Pancreas (tissue), 10 donors: ENCODE results near the gene USP31. TPM values are rescaled to one million over a fixed set of nuclear protein-coding genes. Genes with fewer than 3 reads are reported as not detected.
A peak's percentile ranks its signal among the peaks of the same experiment; 100 is the strongest.

Source experiments
- ATAC-seq, 4 donors: fragments of 200-7000 bp; cut with Tn5 transposase; one replicate each; pipeline versions ENCODE4 v1.8.0 to v1.9.1; 2020; ENCODE audit warnings: mild to moderate bottlenecking in 4 of 4, moderate library complexity in 4 of 4
- DNase-seq, 6 donors: peaks; one replicate each; pipeline ENCODE4 v3.0.0-alpha.2; 2020
- FAIRE-seq: peaks from 2 replicates; lab custom pipeline; 2012; peaks lifted over from hg19 to GRCh38; lab: Jason Lieb, UNC
- H3K27ac ChIP-seq, 4 donors: fragments of 200-600 bp; sonication (generic); 1 replicate in 3 of 4; 2 replicates in 1 of 4; pipeline versions ENCODE4 v1.5.0 to v1.8.0; 2020
- H3K27me3 ChIP-seq, 4 donors: fragments of 200-600 bp; one replicate each; pipeline ENCODE4 v1.8.0; 2021
- H3K36me3 ChIP-seq, 3 donors: fragments of 200-600 bp; sonication (generic) in 1 of 3; one replicate each; pipeline versions ENCODE4 v1.5.0 to v1.8.0; 2020 to 2021
- H3K4me1 ChIP-seq, 3 donors: fragments of 200-600 bp; one replicate each; pipeline ENCODE4 v1.8.0; 2021
- H3K4me3 ChIP-seq, 4 donors: fragments of 200-600 bp; sonication (generic) in 2 of 4; one replicate each; pipeline versions ENCODE4 v1.5.0 to v1.8.0; 2020 to 2021
- H3K9me3 ChIP-seq, 4 donors: fragments of 200-600 bp; one replicate each; pipeline ENCODE4 v1.8.0; 2021
- WGBS, 2 donors: extraction: QIAGEN DNeasy Blood & Tissue Kit; methylation state at CpG; one replicate each; pipeline ENCODE4 v1.1.7; 2013; 5-methylcytosine and 5-hydroxymethylcytosine counted together
- intact Hi-C, 3 donors: fragments of 100-400 bp; cut with DNase I; formaldehyde crosslinking; loops; one replicate each; pipeline versions ENCODE4 v1.11.1 to v1.14.2; 2022
- polyA plus RNA-seq, 2 donors: library from polyadenylated mRNA; stranded (reverse); fragments of 200-250 nt; gene quantifications; one replicate each; pipeline ENCODE4 v1.2.3, GENCODE V29; 2013
- total RNA-seq, 6 donors: library from RNA; stranded (reverse); fragmentation: NEBNext Ultra II Directional in 4 of 6; extraction: Animal tissue kit (Norgen Biotek cat#: 25700) in 4 of 6; gene quantifications; one replicate each; pipeline versions ENCODE4 v1.2.1 to v1.2.4, GENCODE V29; 2021 to 2023
- TF ChIP-seq, protein P1 (sequence below), 4 donors: fragments of 200-600 bp; sonication (generic) in 3 of 4; IDR thresholded peaks; one replicate each; pipeline versions ENCODE4 v1.5.0 to v1.8.0; 2021; ENCODE audit warnings: antibody characterized with exemption in 4 of 4
- donor health status: healthy with polysubstance abuse.
- donor health status: DM: no; HTN: no; CAD: no; lungs with moderate emphysema.
- donor health status: DM: no; HTN: no; CAD: no.
- donor health status: control.
- donor health status: control.
- donor health status: Bipolar disorder and iron deficiency.
- donor health status: DM: yes; HTN: yes; CAD: no.
- donor health status: DM: no; HTN: no; CAD: no.
- donor health status: DM: no; HTN: no; CAD: no.
- donor health status: DM: yes; HTN: yes; CAD: no.

The USP31 gene
- total and polyA plus RNA-seq, 8 donors = 1.9 to 10.0 (median 5.5) TPM

- intact Hi-C loops = no loop called here
- Histone ChIP-seq H3K4me1 (peaks cover 0 to 12% (median 5%) of the 10 kb centered on the region in 3 donors), H3K9me3 (no peaks in the 10 kb centered on the region), H3K27ac (no peak overlapping the region), H3K27me3 (no peaks in the 10 kb centered on the region), H3K4me3 (no peak overlapping the region), H3K36me3 (no peaks in the 10 kb centered on the region)
- 43 to 47% methylated on average over 7 of the region's 7 CpGs for WGBS, 2 donors
- ATAC-seq (peak in 3 of 4 donors; percentile 25 to 56 (median 44)), FAIRE-seq (peak; percentile 51), DNase-seq (no peak)
- TF ChIP-seq, protein P1, sequence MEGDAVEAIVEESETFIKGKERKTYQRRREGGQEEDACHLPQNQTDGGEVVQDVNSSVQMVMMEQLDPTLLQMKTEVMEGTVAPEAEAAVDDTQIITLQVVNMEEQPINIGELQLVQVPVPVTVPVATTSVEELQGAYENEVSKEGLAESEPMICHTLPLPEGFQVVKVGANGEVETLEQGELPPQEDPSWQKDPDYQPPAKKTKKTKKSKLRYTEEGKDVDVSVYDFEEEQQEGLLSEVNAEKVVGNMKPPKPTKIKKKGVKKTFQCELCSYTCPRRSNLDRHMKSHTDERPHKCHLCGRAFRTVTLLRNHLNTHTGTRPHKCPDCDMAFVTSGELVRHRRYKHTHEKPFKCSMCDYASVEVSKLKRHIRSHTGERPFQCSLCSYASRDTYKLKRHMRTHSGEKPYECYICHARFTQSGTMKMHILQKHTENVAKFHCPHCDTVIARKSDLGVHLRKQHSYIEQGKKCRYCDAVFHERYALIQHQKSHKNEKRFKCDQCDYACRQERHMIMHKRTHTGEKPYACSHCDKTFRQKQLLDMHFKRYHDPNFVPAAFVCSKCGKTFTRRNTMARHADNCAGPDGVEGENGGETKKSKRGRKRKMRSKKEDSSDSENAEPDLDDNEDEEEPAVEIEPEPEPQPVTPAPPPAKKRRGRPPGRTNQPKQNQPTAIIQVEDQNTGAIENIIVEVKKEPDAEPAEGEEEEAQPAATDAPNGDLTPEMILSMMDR (IDR thresholded peaks at IDR 0.05) = no peak
Observed at GRCh38 chr16:23131931-23132621, 17.2 kb downstream of the USP31 start.

DNA sequence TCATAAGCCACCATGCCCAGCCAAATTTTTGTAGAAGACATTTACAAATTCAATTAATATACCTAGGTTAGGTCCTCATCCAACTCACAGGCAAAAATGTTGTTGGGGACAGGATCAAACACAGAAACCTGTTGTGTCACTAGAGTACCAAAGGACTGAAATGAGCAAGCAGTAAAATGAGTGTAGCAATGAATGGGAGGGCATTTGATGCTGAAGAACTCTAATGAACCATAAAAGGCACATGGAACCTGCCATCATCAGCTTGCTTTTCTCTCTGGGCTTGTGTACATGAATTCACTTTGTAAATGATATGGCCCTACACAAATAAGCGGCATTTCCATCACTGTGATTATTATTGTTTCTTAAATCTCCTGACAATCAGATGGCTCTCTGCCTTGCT lies 17.8 kb downstream of the USP31 start:
- peaks cover 0 to 12% (median 5%) of the 10 kb centered on the region in 3 donors for H3K4me1 ChIP-seq
- H3K36me3 ChIP-seq = no peaks in the 10 kb centered on the region
- FAIRE-seq (no peak), ATAC-seq (no peak), DNase-seq (no peak)
- TF ChIP-seq, protein P1 (IDR thresholded peaks at IDR 0.05) = no peak
- H3K27ac ChIP-seq = no peak overlapping the region
- no peaks in the 10 kb centered on the region for H3K27me3 ChIP-seq
- H3K9me3 ChIP-seq = no peaks in the 10 kb centered on the region
- intact Hi-C loops = no loop called here
- no peak overlapping the region for H3K4me3 ChIP-seq
- 87 to 88% methylated on average over 1 of the region's 1 CpG for WGBS, 2 donors

GRCh38 chr16:23131036-23131435 lies 18.2 kb downstream of the USP31 start:
- Histone ChIP-seq H3K27me3 (no peaks in the 10 kb centered on the region), H3K4me1 (peaks cover 0 to 12% (median 5%) of the 10 kb centered on the region in 3 donors), H3K4me3 (no peak overlapping the region), H3K27ac (no peak overlapping the region), H3K9me3 (no peaks in the 10 kb centered on the region), H3K36me3 (no peaks in the 10 kb centered on the region)
- intact Hi-C loops = no loop called here
- DNase-seq (no peak), FAIRE-seq (no peak), ATAC-seq (no peak)
- WGBS, 2 donors = 73 to 79% methylated on average over 3 of the region's 3 CpGs
- TF ChIP-seq, protein P1 (IDR thresholded peaks at IDR 0.05) = no peak

GRCh38 chr16:23129686-23130085 lies 19.6 kb downstream of the USP31 start:
- H3K27me3 ChIP-seq = no peaks in the 10 kb centered on the region
- H3K4me3 ChIP-seq = no peak overlapping the region
- FAIRE-seq = no peak
- no peak overlapping the region for H3K27ac ChIP-seq
- no peaks in the 10 kb centered on the region for H3K36me3 ChIP-seq
- H3K9me3 ChIP-seq = no peaks in the 10 kb centered on the region
- TF ChIP-seq, protein P1 (IDR thresholded peaks at IDR 0.05) = no peak
- DNase-seq = no peak
- ATAC-seq = no peak
- H3K4me1 ChIP-seq = peaks cover 0 to 12% (median 9%) of the 10 kb centered on the region in 3 donors
- intact Hi-C loops = no loop called here
- 56 to 71% methylated on average over 1 of the region's 1 CpG for WGBS, 2 donors

- H3K4me3 ChIP-seq = no peak overlapping the region
- H3K27me3 ChIP-seq = no peaks in the 10 kb centered on the region
- H3K27ac ChIP-seq = no peak overlapping the region
- no peaks in the 10 kb centered on the region for H3K9me3 ChIP-seq
- DNase-seq (no peak), ATAC-seq (no peak), FAIRE-seq (no peak)
- TF ChIP-seq, protein P1 (IDR thresholded peaks at IDR 0.05) = no peak
- 74 to 84% methylated on average over 5 of the region's 5 CpGs for WGBS, 2 donors
- intact Hi-C loops = no loop called here
- H3K4me1 ChIP-seq = peaks cover 0 to 6% (median 4%) of the 10 kb centered on the region in 3 donors
- H3K36me3 ChIP-seq = no peaks in the 10 kb centered on the region
Observed at GRCh38 chr16:23128056-23128455, 21.2 kb downstream of the USP31 start.
